RWPE2 (cell line): ENCODE measurements around the gene SUSD5.
"Not testable (repeated sequence)": the region's sequence is repeated elsewhere in the genome, so short reads cannot be mapped to it uniquely, and the experiment has no call there.

ENCODE experiments used
- ATAC-seq: fragments of 200-7000 bp; cut with Tn5 transposase; 3 replicates; pipeline ENCODE4 v1.9.1; 2021; ENCODE audit warnings: low read depth
- DNase-seq: peaks from one replicate; pipeline ENCODE4 v3.0.0-alpha.2; 2020; ENCODE audit warnings: low spot score
- H3K27ac ChIP-seq: fragments of 450-650 bp; 2 replicates; pipeline ENCODE4 v1.5.1; 2017; ENCODE audit warnings: mild to moderate bottlenecking; ENCODE audit not compliant: poor library complexity, severe bottlenecking
- H3K27me3 ChIP-seq: fragments of 250-450 bp; sonication (Bioruptor Pico); 2 replicates; pipeline ENCODE4 v1.5.1; 2021; ENCODE audit warnings: mild to moderate bottlenecking, moderate library complexity; ENCODE audit not compliant: insufficient read depth, poor library complexity, severe bottlenecking
- H3K36me3 ChIP-seq: fragments of 250-450 bp; sonication (Bioruptor Pico); 2 replicates; pipeline ENCODE4 v1.5.1; 2020; ENCODE audit warnings: low read depth, mild to moderate bottlenecking, moderate library complexity
- H3K4me1 ChIP-seq: fragments of 250-450 bp; sonication (Bioruptor Pico); 2 replicates; pipeline ENCODE4 v1.5.1; 2021; ENCODE audit warnings: mild to moderate bottlenecking, moderate library complexity; ENCODE audit not compliant: insufficient read depth, poor library complexity, severe bottlenecking
- H3K4me3 ChIP-seq: fragments of 250-450 bp; sonication (Bioruptor Pico); 2 replicates; pipeline ENCODE4 v1.5.1; 2021; ENCODE audit warnings: mild to moderate bottlenecking, moderate library complexity; ENCODE audit not compliant: severe bottlenecking
- H3K9me3 ChIP-seq: fragments of 250-450 bp; sonication (Bioruptor Pico); 2 replicates; pipeline ENCODE4 v1.5.1; 2021; ENCODE audit warnings: mild to moderate bottlenecking, moderate library complexity; ENCODE audit not compliant: severe bottlenecking
- TF ChIP-seq, protein P1 (sequence below): fragments of 450-650 bp; IDR thresholded peaks from one replicate; pipeline ENCODE4 v1.5.1; 2017; ENCODE audit warnings: mild to moderate bottlenecking, moderate library complexity; ENCODE audit not compliant: poor library complexity, severe bottlenecking

Gene SUSD5

GRCh38 chr3:33187368-33187634 lies 31.3 kb downstream of the SUSD5 start:
- Histone ChIP-seq H3K9me3 (no peaks in the 10 kb centered on the region), H3K4me3 (no peak overlapping the region), H3K27me3 (no peaks in the 10 kb centered on the region), H3K36me3 (no peaks in the 10 kb centered on the region), H3K4me1 (no peaks in the 10 kb centered on the region), H3K27ac (no peak overlapping the region)
- DNase-seq (no peak), ATAC-seq (no peak)
- TF ChIP-seq, protein P1, sequence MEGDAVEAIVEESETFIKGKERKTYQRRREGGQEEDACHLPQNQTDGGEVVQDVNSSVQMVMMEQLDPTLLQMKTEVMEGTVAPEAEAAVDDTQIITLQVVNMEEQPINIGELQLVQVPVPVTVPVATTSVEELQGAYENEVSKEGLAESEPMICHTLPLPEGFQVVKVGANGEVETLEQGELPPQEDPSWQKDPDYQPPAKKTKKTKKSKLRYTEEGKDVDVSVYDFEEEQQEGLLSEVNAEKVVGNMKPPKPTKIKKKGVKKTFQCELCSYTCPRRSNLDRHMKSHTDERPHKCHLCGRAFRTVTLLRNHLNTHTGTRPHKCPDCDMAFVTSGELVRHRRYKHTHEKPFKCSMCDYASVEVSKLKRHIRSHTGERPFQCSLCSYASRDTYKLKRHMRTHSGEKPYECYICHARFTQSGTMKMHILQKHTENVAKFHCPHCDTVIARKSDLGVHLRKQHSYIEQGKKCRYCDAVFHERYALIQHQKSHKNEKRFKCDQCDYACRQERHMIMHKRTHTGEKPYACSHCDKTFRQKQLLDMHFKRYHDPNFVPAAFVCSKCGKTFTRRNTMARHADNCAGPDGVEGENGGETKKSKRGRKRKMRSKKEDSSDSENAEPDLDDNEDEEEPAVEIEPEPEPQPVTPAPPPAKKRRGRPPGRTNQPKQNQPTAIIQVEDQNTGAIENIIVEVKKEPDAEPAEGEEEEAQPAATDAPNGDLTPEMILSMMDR, result no peak

- no peaks in the 10 kb centered on the region for H3K9me3 ChIP-seq
- H3K4me3 ChIP-seq, result no peak overlapping the region
- no peaks in the 10 kb centered on the region for H3K4me1 ChIP-seq
- no peaks in the 10 kb centered on the region for H3K36me3 ChIP-seq
- no peaks in the 10 kb centered on the region for H3K27me3 ChIP-seq
- ATAC-seq (no peak), DNase-seq (no peak)
- H3K27ac ChIP-seq, result no peak overlapping the region
- TF ChIP-seq, protein P1, result no peak
These were observed 31.9 kb downstream of the SUSD5 start for GRCh38 chr3:33186524-33187367.

- Histone ChIP-seq H3K4me3 (no peak overlapping the region), H3K4me1 (no peaks in the 10 kb centered on the region), H3K9me3 (no peaks in the 10 kb centered on the region), H3K27me3 (no peaks in the 10 kb centered on the region), H3K36me3 (no peaks in the 10 kb centered on the region), H3K27ac (no peak overlapping the region)
- ATAC-seq (no peak), DNase-seq (no peak)
- TF ChIP-seq, protein P1, result no peak
These were observed 33.7 kb downstream of the SUSD5 start for GRCh38 chr3:33184863-33185262.

- not testable (repeated sequence) for H3K4me3 ChIP-seq, H3K27me3 ChIP-seq, ATAC-seq, H3K9me3 ChIP-seq, H3K36me3 ChIP-seq, DNase-seq, H3K4me1 ChIP-seq, H3K27ac ChIP-seq
These were observed 37.0 kb downstream of the SUSD5 start for GRCh38 chr3:33181641-33182040.

- TF ChIP-seq, protein P1, result no peak
- H3K4me1 ChIP-seq, result no peaks in the 10 kb centered on the region
- no peak for DNase-seq
- no peaks in the 10 kb centered on the region for H3K36me3 ChIP-seq
- ATAC-seq, result no peak
- no peaks in the 10 kb centered on the region for H3K9me3 ChIP-seq
- H3K27me3 ChIP-seq, result no peaks in the 10 kb centered on the region
- no peak overlapping the region for H3K27ac ChIP-seq
- H3K4me3 ChIP-seq, result no peak overlapping the region
These were observed 37.4 kb downstream of the SUSD5 start for GRCh38 chr3:33181229-33181628.
